Amniotic epithelial cell (primary cell): Measurements from ENCODE around the gene AP1B1.
"Not testable (repeated sequence)": the region's sequence is repeated elsewhere in the genome, so short reads cannot be mapped to it uniquely, and the experiment has no call there.

Experiments
- DNase-seq: peaks from one replicate; pipeline ENCODE4 v3.0.0-alpha.2; 2010; ENCODE audit warnings: low read depth

Gene AP1B1

DNA sequence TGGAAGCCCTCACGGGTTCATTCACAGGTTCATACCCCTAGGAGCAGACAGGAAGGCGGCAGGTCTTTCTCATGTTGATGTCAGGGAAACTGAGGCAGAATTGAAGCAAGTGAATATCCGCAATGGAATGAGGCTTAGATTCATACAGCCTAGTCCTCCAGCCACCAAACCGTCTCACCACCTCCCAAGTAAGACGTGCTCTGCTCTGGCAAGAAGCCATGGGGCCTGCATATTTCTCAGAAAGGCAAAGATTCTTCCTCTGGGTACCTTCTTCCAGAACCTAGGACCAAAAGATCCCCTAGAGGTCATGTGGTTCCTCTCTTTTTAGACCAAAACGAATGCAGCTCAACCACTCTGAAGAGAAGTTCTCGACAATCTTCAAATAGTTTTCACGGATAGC lies 1.7 kb downstream of the AP1B1 start:
- DNase-seq, result no peak

DNA sequence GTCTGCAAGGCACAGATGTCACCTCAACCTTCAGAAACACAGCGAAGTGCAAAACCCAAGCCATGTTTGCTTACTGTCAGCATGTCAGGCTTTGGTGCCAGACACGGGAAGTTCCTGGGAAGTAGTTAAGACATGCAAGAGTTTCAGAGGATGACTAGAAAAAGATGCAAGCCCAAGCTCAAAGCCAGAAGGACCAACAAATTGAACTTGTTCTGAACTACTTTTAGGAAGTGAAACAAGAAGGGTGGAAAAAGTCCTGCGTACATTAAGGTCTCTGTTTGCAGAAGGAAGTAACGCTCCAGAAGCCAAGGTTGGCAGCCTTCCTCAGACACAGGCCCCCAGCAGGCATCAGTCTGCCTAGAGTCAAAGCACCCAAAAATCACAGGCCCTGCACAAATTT lies 2.6 kb downstream of the AP1B1 start:
- DNase-seq, result no peak

DNA sequence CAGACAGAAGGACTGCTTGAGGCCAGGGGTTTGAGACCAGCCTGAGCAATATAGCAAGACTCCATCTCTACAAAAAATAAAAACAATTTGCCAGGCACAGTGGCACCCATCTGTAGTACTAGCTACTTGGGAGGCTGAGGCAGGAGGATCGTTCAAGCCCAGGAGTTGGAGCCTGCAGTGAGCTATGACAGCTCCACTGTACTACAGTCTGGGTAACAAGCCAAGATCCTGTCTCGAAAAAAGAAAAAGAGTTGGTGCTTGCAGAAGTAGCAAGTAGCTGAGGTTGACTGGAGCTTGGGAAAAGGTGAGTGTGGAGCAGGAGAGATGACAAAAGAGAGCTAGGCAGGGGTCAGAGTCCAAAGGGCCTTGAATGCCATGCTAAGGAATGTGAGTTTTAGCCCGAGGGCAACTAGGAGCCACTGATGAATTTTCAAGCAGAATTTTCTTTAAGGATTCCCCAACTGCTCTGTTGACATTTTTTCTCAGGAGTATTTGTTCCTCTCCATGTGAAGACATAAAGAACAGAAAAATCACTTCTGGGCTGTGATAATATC lies 3.1 kb downstream of the AP1B1 start:
- no peak for DNase-seq

DNA sequence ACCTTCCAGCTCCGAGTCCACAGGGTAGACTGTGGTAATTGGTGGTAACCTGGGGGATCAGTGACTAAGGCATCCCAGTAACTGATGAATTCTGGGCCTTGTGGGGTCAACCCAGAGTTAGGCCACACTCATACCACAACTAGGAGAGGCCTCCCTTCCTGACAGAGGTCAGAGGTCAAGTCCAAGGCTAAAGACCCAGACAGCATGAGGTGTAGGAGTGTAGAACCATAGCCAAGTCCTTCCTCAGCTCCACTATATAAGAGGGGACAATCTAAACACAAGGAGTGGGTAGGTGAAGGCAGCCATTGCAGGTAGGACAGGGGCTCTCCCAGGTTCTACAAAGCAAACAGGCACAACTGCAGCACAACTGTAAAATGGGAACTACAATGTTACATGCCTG lies 4.6 kb downstream of the AP1B1 start:
- no peak for DNase-seq

DNA sequence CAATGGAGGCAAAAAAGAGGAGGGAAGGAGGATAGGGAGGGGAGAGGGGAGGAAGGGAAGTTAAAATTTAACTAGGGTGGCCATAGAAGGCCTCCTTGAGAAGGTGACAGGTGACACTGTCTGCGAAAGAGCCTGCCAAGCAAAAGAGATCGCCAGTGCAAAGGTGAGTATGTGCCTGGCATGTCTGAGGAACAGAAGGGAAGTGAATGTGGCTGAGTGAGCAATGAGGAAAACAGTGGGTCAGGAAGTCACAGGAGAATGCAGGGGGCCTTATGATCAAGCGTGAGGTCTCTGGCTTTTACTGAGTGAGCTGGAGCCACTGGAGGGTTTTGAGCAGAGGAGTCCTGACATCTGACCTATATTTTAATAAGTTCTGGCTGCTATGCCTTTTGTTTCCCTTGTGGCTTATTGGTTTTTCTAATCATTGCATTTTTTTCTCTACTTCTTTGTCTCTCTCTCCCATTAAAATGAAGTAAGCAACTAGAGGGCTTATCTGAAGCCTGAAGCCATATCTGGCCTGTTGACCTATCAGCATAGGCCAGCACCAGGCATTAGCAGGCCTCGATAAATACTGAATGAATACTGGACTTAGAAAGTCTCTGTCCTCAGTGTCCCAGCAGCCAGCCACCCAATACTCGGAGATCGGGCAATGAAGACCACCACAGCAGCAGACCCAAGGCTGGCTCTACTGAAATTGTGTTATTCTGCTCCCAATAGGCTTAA lies 5.6 kb downstream of the AP1B1 start:
- no peak for DNase-seq

DNA sequence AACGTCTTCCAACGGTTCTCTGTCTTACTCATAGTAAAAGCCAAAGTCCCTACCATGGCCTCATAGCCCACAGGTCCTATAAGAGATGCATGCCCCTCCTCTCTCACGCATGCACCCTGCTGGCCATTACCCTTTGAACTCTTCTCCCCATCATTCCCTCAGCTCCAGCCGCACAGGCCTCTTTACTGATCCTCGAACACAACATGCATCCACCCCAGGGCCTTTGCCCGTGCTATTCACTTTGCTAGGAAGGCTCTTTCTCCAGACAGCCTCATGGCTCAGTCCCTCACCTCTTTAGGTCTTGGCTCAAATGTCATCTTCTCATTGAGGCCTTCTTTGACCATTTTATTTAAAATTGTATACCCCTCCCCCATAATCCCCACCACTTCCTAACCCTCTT lies 7.5 kb downstream of the AP1B1 start:
- no peak for DNase-seq

DNA sequence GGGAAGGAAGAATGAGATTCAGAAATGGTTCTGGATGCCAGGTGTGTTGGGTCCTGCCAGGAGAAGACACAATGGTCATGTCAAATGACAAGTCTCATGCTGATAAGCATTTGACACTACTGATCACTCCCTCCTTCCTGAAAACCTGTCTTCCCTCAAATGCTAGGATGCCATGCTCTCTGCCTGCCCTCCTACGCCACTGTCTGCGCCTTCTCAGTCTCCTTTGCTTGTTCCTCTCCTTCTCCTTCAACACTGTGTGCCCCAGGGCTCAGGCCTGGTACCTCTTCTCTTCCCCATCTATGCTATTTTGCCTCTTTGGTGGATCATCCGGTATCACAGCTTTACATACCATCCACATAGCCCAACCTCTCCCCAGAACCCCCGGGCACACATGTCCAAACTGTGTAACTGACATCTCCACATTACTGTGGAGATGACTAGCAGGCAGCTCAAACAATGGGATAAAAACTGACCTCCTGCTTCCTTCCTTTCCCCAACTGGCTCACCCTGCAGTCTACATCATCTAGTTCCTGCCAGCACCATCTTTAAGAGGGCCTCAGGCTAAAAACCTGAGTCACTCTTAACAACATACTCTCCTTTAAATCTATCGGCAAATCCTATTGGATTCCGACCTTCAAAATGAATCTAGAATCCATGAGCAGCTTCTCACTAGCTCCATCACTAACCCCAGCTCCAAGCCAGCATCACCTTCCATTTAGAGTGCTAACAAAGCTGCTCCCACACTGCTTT lies 8.2 kb downstream of the AP1B1 start:
- no peak for DNase-seq

DNA sequence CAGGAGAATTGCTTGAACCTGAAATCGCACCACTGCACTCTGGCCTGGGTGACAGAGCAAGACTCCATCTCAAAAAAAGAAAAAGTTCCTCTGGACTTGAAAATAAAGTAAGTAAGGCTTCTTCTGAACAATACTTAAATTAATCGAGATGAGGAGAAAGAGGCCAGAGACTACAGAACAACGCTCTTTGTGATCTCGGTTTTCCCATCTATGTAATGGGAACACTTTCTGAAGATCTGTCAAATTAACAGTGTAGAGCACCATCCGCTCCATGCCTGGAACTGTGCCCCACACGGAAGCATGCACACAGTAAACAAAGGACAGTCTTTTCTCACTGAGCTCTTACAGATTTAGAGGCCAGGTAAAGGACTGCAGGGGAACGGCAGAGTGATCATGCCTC lies 9.1 kb downstream of the AP1B1 start:
- no peak for DNase-seq

DNA sequence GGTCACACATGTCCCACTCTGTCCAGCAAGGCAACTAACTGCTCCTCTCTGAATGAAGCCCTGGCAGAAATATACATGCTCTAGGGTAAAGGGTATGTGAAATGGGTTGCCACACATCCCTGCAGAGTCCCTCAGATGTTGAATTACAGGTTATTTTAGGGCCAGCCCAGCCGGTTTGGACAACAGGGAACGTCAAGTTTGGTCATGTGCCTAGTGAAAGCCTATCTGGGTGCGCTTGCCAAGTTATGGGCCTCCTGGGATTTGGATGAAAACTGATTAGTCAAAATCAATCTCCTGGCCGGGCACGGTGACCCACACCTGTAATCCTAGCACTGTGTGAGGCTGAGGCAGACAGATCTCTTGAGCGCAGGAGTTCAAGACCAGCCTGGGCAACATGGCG lies 10.4 kb downstream of the AP1B1 start:
- DNase-seq, result no peak

DNA sequence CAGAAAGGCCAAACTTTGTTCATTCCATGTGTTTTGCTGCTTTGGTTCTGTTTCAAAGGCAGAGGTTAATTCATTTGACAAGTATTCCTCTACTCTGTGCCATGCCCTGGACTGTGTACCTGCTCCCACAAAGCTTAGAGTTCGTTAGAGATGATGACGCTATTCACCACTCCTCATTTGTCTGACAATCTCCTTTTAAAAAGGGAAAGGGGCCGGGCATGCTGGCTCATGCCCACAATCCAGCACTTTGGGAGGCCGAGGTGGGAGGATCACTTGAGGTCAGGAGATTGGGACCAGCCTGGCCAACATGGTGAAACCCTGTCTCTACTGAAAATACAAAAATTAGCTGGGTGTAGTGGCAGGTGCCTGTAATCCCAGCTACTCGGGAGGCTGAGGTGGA lies 11.7 kb downstream of the AP1B1 start:
- not testable (repeated sequence) for DNase-seq

DNA sequence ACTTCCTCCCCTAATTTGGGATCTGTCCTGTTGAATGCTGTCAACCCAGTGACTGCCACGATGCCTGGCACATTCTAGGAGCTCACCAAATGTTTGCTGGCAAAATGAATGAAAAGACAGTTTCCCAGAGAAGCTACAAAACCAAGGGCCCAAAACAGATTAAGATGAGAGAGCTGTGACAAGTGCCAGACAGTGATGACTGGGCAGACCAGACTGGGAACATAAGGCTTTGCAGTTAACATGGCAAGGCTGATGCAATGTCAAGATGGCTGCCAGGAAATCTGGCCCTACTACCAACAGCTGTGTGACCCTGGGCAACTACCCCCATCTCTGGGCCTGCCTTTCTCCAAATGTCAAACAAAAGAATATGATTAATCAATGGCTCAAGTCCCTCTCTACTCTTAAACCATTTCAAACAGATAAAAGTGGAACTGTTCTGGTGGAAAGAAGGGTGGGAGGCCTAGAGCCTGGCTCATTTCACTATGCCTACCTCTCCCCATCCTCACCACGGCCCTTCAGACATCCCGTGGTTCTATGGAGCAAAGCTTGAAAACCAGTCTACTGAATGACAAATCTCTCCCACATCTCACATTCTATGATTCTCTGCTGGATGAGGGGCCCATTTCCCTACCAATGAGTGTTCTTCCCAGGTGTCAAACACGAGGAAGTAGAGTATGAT lies 12.8 kb downstream of the AP1B1 start:
- DNase-seq, result peak; percentile 28

DNA sequence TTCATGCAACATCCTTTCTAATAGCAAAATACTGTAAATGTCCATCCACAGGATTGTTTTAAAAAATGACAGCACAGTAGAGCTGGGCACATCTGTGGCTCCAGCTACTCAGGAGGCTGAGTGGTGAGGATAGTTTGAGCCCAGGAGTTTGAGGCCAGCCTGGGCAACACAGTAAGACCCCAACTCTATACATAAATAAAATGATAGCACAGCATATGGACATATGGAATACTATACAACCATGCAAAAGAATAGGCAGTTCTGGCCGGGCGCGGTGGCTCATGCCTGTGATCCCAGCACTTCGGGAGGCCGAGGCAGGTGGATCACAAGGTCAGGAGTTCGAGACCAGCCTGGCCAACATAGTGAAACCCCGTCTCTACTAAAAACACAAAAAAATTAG lies 13.6 kb downstream of the AP1B1 start:
- not testable (repeated sequence) for DNase-seq

DNA sequence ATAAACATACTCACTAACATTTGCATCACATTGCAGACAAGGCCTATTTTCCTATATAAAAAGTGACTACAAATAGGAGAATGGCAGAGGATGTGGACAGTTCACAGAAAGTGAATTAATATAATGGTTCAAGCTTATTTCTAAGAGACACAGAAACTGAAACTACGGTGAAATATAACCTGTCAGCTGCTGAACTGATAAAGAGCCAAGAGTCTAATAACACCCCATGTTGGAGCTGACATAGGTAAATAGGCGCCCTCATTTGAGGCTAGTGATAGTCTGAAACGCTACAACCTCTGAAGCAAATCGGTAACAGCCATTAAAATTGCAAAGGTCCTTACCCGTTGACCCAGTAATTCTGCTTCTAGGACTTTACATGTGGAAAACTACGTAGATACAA lies 14.0 kb downstream of the AP1B1 start:
- no peak for DNase-seq

DNA sequence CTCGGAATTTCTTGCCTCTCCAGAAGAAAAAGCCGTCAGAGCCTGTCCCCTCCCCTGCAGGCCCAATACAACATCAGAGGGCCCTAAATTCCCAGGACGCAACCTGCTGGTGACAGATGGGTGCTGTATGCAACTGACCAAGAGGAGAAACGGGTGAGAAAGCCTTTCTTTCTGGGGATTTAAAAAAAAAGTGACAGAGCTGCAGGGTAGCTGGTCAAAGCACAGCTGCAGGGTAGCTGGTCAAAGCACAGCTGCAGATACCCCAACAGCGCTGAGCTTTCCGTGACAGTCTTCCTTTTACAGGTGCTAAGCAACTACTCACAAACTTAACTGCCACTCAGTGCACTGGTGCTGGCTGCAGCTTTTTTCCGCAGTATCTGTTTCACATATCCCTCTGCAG lies 17.8 kb downstream of the AP1B1 start:
- no peak for DNase-seq

DNA sequence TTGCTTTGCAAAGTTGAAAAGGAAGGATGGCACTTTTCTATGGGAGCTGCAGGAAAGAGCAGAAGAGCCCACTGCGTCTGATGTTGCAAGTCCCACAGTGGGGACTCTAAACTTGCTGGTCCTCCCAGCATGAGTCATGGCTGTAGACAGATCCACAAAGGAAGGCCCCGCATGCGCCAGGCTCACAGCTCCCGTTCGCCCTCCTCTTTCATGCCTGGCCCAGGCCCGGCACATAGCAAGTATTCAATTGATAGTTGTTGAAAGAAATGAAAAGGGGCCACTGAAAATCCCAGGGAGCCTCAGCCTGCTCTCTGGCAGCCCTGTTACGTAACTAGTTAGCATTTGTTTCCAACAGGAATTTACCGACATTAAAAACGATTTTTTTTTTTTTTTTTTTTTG lies 18.9 kb downstream of the AP1B1 start:
- peak; percentile 83 for DNase-seq

DNA sequence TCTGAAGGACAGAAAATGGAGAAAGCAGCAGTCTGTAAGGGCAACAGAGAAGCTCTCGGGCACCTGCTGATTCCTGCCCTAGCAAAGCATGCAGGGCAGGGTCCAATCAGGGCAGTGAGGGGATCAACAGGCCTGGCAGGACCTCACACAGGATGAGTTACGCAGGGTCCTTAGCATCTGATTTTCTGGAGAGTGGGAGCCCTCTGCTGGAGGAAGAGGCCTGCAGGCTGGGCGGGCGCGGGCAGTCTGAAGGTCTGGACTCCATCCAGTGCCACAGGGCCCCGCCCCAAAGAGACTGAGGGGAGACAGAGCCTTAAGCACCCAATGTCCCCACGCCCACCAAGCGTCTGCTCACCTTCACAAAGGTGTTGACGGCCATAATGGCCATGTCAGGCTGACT lies 28.9 kb downstream of the AP1B1 start:
- DNase-seq, result peak; percentile 69

DNA sequence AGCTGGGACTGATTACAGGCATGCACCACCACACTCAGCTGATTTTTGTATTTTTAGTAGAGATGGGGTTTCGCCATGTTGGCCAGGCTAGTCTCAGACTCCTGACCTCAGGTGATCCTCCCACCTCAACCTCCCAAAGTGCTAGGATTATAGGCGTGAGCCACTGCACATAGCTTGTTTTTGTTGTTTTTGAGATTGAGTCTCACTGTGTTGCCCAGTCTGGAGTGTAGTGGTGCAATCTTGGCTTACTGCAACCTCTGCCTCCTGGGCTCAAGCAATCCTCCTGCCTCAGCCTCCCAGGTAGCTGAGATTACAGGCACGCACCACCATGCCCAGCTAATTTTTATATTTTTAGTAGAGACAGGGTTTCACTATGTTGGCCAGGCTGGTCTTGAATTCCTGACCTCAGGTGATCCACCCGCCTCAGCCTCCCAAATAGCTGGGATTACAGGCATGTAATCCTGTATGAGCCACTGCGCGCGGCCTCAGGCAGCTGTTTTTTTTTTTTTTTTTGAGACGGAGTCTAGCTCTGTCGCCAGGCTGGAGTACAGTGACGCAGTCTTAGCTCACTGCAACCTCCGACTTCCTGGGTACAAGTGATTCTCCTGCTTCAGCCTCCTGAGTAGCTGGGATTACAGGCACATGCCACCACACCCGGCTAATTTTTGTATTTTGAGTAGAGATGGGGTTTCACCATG lies 31.0 kb downstream of the AP1B1 start:
- DNase-seq, result not testable (repeated sequence)

DNA sequence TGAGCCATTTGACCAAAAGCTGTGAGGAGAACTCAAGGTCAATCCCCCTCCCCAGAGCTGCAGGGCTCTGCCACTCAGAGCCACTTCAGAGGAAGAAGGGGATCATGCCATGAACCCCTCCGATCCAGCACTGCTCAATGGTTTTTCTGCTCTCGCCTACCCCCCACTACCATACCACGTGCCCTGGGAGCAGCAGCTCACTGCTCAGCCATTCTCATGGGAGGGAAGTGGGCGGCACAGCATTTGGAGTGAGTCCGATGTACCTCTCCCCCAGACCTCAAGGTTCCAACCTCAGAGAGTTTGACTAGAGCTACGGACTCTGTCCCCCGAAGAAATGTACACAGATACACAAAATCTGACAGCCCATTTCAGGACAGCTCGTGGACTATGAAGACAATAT lies 34.5 kb downstream of the AP1B1 start:
- no peak for DNase-seq

DNA sequence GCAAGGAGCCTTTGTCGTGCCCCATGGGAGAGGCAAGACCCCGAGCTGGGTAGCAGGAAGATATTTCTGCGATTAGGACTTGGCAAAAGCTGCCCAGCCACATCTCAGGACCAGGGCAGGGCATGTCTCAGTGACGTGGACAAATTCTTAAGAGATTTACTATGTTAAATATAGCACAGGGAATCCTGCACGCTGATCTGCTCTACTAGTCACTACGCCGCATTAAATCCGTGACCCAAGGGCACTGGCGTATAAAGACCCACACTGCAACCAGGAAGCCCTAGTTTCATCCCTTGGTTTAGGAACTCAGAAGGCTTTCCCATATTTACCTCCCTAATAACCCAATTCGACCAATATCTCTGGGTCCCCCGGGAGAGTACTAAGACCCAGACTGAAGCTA lies 35.1 kb downstream of the AP1B1 start:
- DNase-seq, result no peak

DNA sequence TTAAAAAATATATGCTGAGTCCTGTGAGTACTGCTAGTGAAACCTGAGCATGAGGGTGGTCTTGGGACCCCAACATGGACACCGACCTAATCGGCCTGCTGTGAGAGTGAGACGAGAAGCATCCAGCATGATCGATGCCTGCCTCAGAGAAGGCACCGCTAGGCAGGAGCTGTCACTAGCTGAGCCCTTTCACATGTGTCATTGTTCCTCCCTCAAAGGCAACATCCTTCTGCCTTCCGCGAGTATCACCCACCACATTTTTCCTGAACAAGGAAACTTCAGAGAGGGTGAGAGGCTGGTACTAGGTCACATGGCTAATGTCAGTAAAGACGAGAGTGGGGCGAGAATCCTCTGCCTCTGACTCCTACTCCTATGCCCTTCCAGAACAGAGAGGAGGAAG lies 35.6 kb downstream of the AP1B1 start:
- DNase-seq, result no peak

DNA sequence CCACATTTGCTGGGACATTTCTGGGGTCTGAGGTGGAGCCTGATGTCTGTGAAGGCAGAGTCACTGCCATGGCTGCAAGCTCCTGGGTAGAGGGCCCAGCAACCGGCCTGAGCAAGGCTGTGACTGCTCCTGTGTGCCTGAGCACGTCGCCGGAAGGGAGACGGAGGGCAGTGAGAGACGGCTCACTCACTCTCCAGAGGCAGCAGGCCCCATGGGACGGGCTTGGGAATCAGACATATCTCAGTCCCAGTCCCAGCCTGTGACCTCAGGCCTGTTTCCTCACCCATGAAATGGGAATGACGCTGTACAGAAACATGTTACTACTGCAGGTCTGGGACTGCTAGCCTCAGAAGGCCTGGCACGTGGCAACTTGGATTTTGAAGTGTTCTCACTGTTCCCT lies 36.5 kb downstream of the AP1B1 start:
- DNase-seq, result no peak

DNA sequence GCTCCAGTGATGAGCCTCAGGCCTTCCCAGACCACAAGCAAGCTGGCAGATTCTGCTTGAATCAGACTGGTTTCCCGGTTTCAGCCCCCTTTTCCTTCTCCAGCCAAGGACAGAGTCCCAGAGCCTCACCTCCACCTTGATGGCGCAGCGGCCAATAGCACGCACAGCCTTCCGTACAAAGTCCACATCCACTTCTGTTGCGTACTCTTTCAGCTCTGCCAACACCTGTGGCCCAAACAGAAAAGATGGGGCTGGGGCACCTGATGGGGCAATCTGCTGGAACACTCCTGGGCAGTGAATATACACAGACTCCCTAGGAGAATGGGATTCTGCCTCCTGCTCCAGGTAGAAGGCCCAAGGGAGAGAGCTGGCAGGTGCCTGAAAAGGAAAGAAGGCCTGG lies 37.3 kb downstream of the AP1B1 start:
- no peak for DNase-seq
